Measurements from ENCODE around the gene MAFG. TPM values are rescaled to one million over a fixed set of nuclear protein-coding genes. Genes with fewer than 3 reads are reported as not detected.
A peak's percentile ranks its signal among the peaks of the same experiment; 100 is the strongest.

Gene MAFG
- total and polyA plus RNA-seq, 2 of the 13 experiments (the other 11 are each of a cell fraction or from before 2014, with no cell fraction given) = 14.5 to 20.0 TPM

DNA sequence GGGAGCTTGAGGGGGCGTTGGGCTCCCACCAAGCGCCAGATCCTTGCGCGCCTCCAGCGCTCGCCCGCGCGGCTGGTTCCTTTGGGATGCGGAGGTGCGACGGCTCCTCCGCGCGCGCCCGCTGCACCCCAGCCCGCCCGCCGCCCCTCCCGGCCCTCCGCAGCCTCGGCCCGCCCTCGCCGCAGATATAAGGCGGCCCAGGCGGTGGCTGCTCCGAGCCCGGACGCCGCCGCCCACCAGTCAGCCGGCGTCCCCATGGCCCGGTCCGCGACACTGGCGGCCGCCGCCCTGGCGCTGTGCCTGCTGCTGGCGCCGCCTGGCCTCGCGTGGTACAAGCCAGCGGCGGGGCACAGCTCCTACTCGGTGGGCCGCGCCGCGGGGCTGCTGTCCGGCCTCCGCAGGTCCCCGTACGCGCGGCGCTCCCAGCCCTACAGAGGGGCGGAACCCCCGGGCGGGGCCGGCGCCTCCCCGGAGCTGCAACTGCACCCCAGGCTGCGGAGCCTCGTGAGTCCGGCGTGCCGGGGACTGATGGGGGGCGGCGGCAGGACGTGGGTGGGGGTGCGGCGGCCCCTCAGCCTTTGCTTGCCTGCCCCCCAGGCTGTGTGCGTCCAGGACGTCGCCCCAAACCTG lies 25.4 kb downstream of the MAFG start, which contains the start of gene NPB (continued):
- TF ChIP-seq RBAK (CRISPR knock-in tag; IDR thresholded peaks at IDR 0.05) (no peak), ATRX (CRISPR knock-in tag; IDR thresholded peaks at IDR 0.05; ENCODE audit: borderline replicate concordance) (no peak), SCMH1 (CRISPR knock-in tag; IDR thresholded peaks at IDR 0.05; ENCODE audit: borderline replicate concordance) (no peak), ZMYM3 (CRISPR knock-in tag; IDR thresholded peaks at IDR 0.05) (no peak), PCBP2 (optimal IDR thresholded peaks at IDR 0.05; ENCODE audit: low read depth, low read length, poor library complexity, severe bottlenecking) (no peak), ZNF616 (CRISPR knock-in tag; IDR thresholded peaks at IDR 0.05; ENCODE audit: low read depth) (peak; percentile 25; the same call in 1 of the 2 replicates), FOSL1 (CRISPR knock-in tag; IDR thresholded peaks at IDR 0.05; ENCODE audit: borderline replicate concordance) (no peak), NR2C2 (CRISPR knock-in tag; IDR thresholded peaks at IDR 0.05; ENCODE audit: borderline replicate concordance) (0 out of 2 replicates have a peak, but pooled peaks have one; percentile 15), ZNF256 (CRISPR knock-in tag; conservative IDR thresholded peaks at IDR 0.05) (no peak), RARA (CRISPR knock-in tag; IDR thresholded peaks at IDR 0.05) (no peak), SNAPC2 (CRISPR knock-in tag; IDR thresholded peaks at IDR 0.05) (no peak), ZFP90 (CRISPR knock-in tag; IDR thresholded peaks at IDR 0.05; ENCODE audit: borderline replicate concordance) (no peak), PRDM15 (CRISPR knock-in tag; IDR thresholded peaks at IDR 0.05) (0 out of 2 replicates have a peak, but pooled peaks have one; percentile 24), ELF1 (CRISPR knock-in tag; IDR thresholded peaks at IDR 0.05) (no peak), AHR (CRISPR knock-in tag; IDR thresholded peaks at IDR 0.05) (no peak), ZNF367 (CRISPR knock-in tag; IDR thresholded peaks at IDR 0.05; ENCODE audit: borderline replicate concordance) (no peak), ZNF430 (CRISPR knock-in tag; IDR thresholded peaks at IDR 0.05) (no peak), MEIS1 (CRISPR knock-in tag; IDR thresholded peaks at IDR 0.05; ENCODE audit: borderline replicate concordance) (no peak)
- TF ChIP-seq, protein P1, sequence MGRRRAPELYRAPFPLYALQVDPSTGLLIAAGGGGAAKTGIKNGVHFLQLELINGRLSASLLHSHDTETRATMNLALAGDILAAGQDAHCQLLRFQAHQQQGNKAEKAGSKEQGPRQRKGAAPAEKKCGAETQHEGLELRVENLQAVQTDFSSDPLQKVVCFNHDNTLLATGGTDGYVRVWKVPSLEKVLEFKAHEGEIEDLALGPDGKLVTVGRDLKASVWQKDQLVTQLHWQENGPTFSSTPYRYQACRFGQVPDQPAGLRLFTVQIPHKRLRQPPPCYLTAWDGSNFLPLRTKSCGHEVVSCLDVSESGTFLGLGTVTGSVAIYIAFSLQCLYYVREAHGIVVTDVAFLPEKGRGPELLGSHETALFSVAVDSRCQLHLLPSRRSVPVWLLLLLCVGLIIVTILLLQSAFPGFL (CRISPR knock-in tag; IDR thresholded peaks at IDR 0.05) = no peak
- TF ChIP-seq, protein P2, sequence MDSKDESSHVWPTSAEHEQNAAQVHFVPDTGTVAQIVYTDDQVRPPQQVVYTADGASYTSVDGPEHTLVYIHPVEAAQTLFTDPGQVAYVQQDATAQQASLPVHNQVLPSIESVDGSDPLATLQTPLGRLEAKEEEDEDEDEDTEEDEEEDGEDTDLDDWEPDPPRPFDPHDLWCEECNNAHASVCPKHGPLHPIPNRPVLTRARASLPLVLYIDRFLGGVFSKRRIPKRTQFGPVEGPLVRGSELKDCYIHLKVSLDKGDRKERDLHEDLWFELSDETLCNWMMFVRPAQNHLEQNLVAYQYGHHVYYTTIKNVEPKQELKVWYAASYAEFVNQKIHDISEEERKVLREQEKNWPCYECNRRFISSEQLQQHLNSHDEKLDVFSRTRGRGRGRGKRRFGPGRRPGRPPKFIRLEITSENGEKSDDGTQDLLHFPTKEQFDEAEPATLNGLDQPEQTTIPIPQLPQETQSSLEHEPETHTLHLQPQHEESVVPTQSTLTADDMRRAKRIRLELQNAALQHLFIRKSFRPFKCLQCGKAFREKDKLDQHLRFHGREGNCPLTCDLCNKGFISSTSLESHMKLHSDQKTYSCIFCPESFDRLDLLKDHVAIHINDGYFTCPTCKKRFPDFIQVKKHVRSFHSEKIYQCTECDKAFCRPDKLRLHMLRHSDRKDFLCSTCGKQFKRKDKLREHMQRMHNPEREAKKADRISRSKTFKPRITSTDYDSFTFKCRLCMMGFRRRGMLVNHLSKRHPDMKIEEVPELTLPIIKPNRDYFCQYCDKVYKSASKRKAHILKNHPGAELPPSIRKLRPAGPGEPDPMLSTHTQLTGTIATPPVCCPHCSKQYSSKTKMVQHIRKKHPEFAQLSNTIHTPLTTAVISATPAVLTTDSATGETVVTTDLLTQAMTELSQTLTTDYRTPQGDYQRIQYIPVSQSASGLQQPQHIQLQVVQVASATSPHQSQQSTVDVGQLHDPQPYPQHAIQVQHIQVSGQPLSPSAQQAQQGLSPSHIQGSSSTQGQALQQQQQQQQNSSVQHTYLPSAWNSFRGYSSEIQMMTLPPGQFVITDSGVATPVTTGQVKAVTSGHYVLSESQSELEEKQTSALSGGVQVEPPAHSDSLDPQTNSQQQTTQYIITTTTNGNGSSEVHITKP (CRISPR knock-in tag; IDR thresholded peaks at IDR 0.05; ENCODE audit: low read depth) = no peak
- TF ChIP-seq, protein P3, sequence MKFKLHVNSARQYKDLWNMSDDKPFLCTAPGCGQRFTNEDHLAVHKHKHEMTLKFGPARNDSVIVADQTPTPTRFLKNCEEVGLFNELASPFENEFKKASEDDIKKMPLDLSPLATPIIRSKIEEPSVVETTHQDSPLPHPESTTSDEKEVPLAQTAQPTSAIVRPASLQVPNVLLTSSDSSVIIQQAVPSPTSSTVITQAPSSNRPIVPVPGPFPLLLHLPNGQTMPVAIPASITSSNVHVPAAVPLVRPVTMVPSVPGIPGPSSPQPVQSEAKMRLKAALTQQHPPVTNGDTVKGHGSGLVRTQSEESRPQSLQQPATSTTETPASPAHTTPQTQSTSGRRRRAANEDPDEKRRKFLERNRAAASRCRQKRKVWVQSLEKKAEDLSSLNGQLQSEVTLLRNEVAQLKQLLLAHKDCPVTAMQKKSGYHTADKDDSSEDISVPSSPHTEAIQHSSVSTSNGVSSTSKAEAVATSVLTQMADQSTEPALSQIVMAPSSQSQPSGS (CRISPR knock-in tag; IDR thresholded peaks at IDR 0.05) = no peak

Measured in HepG2 (cell line).